Small intestine (tissue), 7 donors: ENCODE measurements around the gene OR10H5. TPM values are rescaled to one million over a fixed set of nuclear protein-coding genes. Genes with fewer than 3 reads are reported as not detected.
"Not testable (repeated sequence)": the region's sequence is repeated elsewhere in the genome, so short reads cannot be mapped to it uniquely, and the experiment has no call there.

ENCODE experiments used
- DNase-seq, 2 donors: peaks; one replicate each; pipeline versions ENCODE4 v3.0.0 to v3.0.0-alpha.2; 2013
- FAIRE-seq: peaks from 2 replicates; lab custom pipeline; 2012; peaks lifted over from hg19 to GRCh38; lab: Jason Lieb, UNC
- H3K27ac ChIP-seq, 3 donors: one replicate each; pipeline ENCODE4 v1.5.1; 2013; ENCODE audit warnings: low read length in 2 of 3, mild to moderate bottlenecking in 2 of 3, control low read depth in 1 of 3, inconsistent platforms in 1 of 3, low read depth in 1 of 3, moderate library complexity in 1 of 3
- H3K27me3 ChIP-seq, 3 donors: one replicate each; pipeline ENCODE4 v1.6.1; 2013; ENCODE audit warnings: low read length in 3 of 3, inconsistent platforms in 1 of 3; ENCODE audit not compliant: control insufficient read depth in 3 of 3, insufficient read depth in 3 of 3
- H3K36me3 ChIP-seq, 3 donors: one replicate each; pipeline ENCODE4 v1.6.1; 2013; ENCODE audit warnings: low read length in 3 of 3, inconsistent platforms in 1 of 3, low read depth in 1 of 3, mild to moderate bottlenecking in 1 of 3, moderate library complexity in 1 of 3; ENCODE audit not compliant: control insufficient read depth in 3 of 3, insufficient read depth in 2 of 3
- H3K4me1 ChIP-seq, 3 donors: one replicate each; pipeline ENCODE4 v1.6.1; 2013; ENCODE audit warnings: low read length in 2 of 3, inconsistent platforms in 1 of 3, low read depth in 1 of 3, mild to moderate bottlenecking in 1 of 3, moderate library complexity in 1 of 3; ENCODE audit not compliant: control insufficient read depth in 3 of 3, insufficient read depth in 2 of 3
- H3K4me3 ChIP-seq, 3 donors: one replicate each; pipeline ENCODE4 v1.5.1; 2013; ENCODE audit warnings: low read length in 3 of 3, control low read depth in 1 of 3, inconsistent platforms in 1 of 3, low read depth in 1 of 3, mild to moderate bottlenecking in 1 of 3, moderate library complexity in 1 of 3
- H3K9me3 ChIP-seq, 2 donors: one replicate each; pipeline ENCODE4 v1.6.1; 2013; ENCODE audit warnings: low read depth in 1 of 2, low read length in 1 of 2; ENCODE audit not compliant: control insufficient read depth in 2 of 2, insufficient read depth in 1 of 2
- WGBS, 3 donors: extraction: QIAGEN DNeasy Blood & Tissue Kit; methylation state at CpG; one replicate each; pipeline ENCODE4 v1.1.7; 2013; 5-methylcytosine and 5-hydroxymethylcytosine counted together
- polyA plus RNA-seq, 4 donors: library from polyadenylated mRNA; stranded (reverse) in 3 of 4; unstranded in 1 of 4; fragments of 200-250 nt in 3 of 4; fragments of 120-200 nt in 1 of 4; gene quantifications; one replicate each; pipeline versions ENCODE4 v1.2.1 to v1.2.3, GENCODE V29; 2013
- donor health status: healthy with polysubstance abuse.
- donor health status: control.
- donor health status: control.
- donor health status: Bipolar disorder and iron deficiency.
- donor health status: healthy.

OR10H5 gene
- polyA plus RNA-seq, 4 donors = not detected

GRCh38 chr19:15788594-15789270, 1.3 kb downstream of the OR10H5 start:
- peak; percentile 47 to 79 for DNase-seq

GRCh38 chr19:15790096-15790495, 2.6 kb downstream of the OR10H5 start:
- DNase-seq (peak in 1 of 2 donors; percentile 45), FAIRE-seq (no peak)
- peaks cover 0 to 6% (median 2%) of the 10 kb centered on the region in 3 donors for H3K4me1 ChIP-seq
- H3K36me3 ChIP-seq = no peaks in the 10 kb centered on the region
- 37 to 58% (median 48%) methylated on average over 6 of the region's 6 CpGs for WGBS, 3 donors
- H3K27me3 ChIP-seq = no peaks in the 10 kb centered on the region
- H3K27ac ChIP-seq = no peak overlapping the region
- H3K4me3 ChIP-seq = no peak overlapping the region
- H3K9me3 ChIP-seq = no peaks in the 10 kb centered on the region

More at GRCh38 chr19:15788594-15789270, 1.3 kb downstream of the OR10H5 start:
- no peaks in the 10 kb centered on the region for H3K27me3 ChIP-seq
- H3K4me3 ChIP-seq = no peak overlapping the region
- H3K4me1 ChIP-seq = peaks cover 0 to 6% (median 2%) of the 10 kb centered on the region in 3 donors
- 31 to 62% (median 36%) methylated on average over 4 of the region's 4 CpGs for WGBS, 3 donors
- H3K27ac ChIP-seq = no peak overlapping the region
- H3K36me3 ChIP-seq = no peaks in the 10 kb centered on the region
- FAIRE-seq = no peak
- no peaks in the 10 kb centered on the region for H3K9me3 ChIP-seq

GRCh38 chr19:15794279-15794678, 6.8 kb downstream of the OR10H5 start:
- not testable (repeated sequence) for H3K27ac ChIP-seq, H3K27me3 ChIP-seq, H3K36me3 ChIP-seq, FAIRE-seq, H3K4me1 ChIP-seq, H3K4me3 ChIP-seq, H3K9me3 ChIP-seq, DNase-seq
- 91 to 94% (median 92%) methylated on average over 16 to 18 of the region's 18 CpGs for WGBS, 3 donors

- no peaks in the 10 kb centered on the region for H3K36me3 ChIP-seq
- no peak overlapping the region for H3K4me3 ChIP-seq
- WGBS, 3 donors = 13 to 40% (median 16%) methylated on average over 7 of the region's 7 CpGs
- H3K27ac ChIP-seq = no peak overlapping the region
- H3K4me1 ChIP-seq = no peaks in the 10 kb centered on the region
- FAIRE-seq (no peak), DNase-seq (peak; percentile 44 to 78)
- H3K9me3 ChIP-seq = no peaks in the 10 kb centered on the region
- H3K27me3 ChIP-seq = peaks cover 0 to 11% (median 5%) of the 10 kb centered on the region in 3 donors
Observed at GRCh38 chr19:15810335-15810734, 22.9 kb downstream of the OR10H5 start.

GRCh38 chr19:15811476-15811875, 24.0 kb downstream of the OR10H5 start:
- Histone ChIP-seq H3K27ac (no peak overlapping the region), H3K36me3 (no peaks in the 10 kb centered on the region), H3K4me3 (no peak overlapping the region), H3K4me1 (no peaks in the 10 kb centered on the region), H3K27me3 (peaks cover 0 to 11% (median 9%) of the 10 kb centered on the region in 3 donors), H3K9me3 (no peaks in the 10 kb centered on the region)
- no peak for DNase-seq
- FAIRE-seq = no peak
- WGBS, 3 donors = 79 to 84% (median 83%) methylated on average over 4 of the region's 4 CpGs

- DNase-seq (peak in 1 of 2 donors; percentile 54), FAIRE-seq (no peak)
- 23 to 57% (median 56%) methylated on average over 6 of the region's 6 CpGs for WGBS, 3 donors
Observed at GRCh38 chr19:15812060-15812722, 24.7 kb downstream of the OR10H5 start.

GRCh38 chr19:15813916-15814315, 26.5 kb downstream of the OR10H5 start:
- no peaks in the 10 kb centered on the region for H3K4me1 ChIP-seq
- no peaks in the 10 kb centered on the region for H3K9me3 ChIP-seq
- no peak overlapping the region for H3K4me3 ChIP-seq
- FAIRE-seq (no peak), DNase-seq (no peak)
- no peak overlapping the region for H3K27ac ChIP-seq
- WGBS, 3 donors = 47 to 50% (median 49%) methylated on average over 7 of the region's 7 CpGs
- no peaks in the 10 kb centered on the region for H3K36me3 ChIP-seq
- H3K27me3 ChIP-seq = peaks cover 0 to 11% (median 9%) of the 10 kb centered on the region in 3 donors

More at GRCh38 chr19:15812060-15812722, 24.7 kb downstream of the OR10H5 start:
- H3K36me3 ChIP-seq = no peaks in the 10 kb centered on the region
- no peaks in the 10 kb centered on the region for H3K4me1 ChIP-seq
- H3K4me3 ChIP-seq = no peak overlapping the region
- H3K27me3 ChIP-seq = peaks cover 0 to 11% (median 9%) of the 10 kb centered on the region in 3 donors
- H3K27ac ChIP-seq = no peak overlapping the region
- no peaks in the 10 kb centered on the region for H3K9me3 ChIP-seq

GRCh38 chr19:15815306-15815705, 27.8 kb downstream of the OR10H5 start, which contains the start of gene OR10H1:
TSS of gene OR10H1 (minus strand) at chr19:15815664. CDS start at chr19:15808037, 7,627 bp downstream.
- no peak for FAIRE-seq
- Histone ChIP-seq H3K4me3 (no peak within 1 kb of the TSS), H3K27me3 (peaks cover 0 to 11% (median 9%) of the 10 kb centered on the region in 3 donors), H3K27ac (no peak within 1 kb of the TSS), H3K4me1 (no peaks in the 10 kb centered on the region), H3K36me3 (no peaks in the 10 kb centered on the region), H3K9me3 (no peaks in the 10 kb centered on the region)
- WGBS, 3 donors = 40 to 56% (median 52%) methylated on average over 5 of the region's 5 CpGs
- no peak for DNase-seq
